ENCODE data around the gene COLQ.

DNA sequence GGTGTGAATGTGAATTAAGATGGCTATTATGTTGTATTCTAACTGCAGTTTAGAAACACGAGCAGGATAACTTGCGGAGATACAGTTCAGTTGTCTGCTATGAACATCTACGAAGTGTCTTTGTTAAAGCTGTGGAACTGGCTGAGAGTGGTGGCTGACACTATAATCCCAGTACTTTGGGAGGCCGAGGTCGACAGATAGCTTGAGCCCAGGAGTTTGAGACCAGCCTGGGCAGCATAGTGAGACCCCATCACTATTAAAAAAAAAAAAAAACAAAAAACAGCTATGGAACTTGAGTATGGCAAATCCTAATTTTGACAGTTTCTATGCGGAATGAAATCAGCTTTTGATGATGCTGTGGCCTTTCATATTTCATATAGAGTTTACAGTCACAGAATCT, 92.4 kb downstream of the COLQ start:
- TF ChIP-seq, protein P1, sequence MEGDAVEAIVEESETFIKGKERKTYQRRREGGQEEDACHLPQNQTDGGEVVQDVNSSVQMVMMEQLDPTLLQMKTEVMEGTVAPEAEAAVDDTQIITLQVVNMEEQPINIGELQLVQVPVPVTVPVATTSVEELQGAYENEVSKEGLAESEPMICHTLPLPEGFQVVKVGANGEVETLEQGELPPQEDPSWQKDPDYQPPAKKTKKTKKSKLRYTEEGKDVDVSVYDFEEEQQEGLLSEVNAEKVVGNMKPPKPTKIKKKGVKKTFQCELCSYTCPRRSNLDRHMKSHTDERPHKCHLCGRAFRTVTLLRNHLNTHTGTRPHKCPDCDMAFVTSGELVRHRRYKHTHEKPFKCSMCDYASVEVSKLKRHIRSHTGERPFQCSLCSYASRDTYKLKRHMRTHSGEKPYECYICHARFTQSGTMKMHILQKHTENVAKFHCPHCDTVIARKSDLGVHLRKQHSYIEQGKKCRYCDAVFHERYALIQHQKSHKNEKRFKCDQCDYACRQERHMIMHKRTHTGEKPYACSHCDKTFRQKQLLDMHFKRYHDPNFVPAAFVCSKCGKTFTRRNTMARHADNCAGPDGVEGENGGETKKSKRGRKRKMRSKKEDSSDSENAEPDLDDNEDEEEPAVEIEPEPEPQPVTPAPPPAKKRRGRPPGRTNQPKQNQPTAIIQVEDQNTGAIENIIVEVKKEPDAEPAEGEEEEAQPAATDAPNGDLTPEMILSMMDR (IDR thresholded peaks at IDR 0.05): no peak
- no peak for TF ChIP-seq POLR2A (IDR thresholded peaks at IDR 0.05)

All from heart left ventricle (tissue), 13 donors.